NT2/D1 (cell line): Measurements from ENCODE around the gene USP31.

ENCODE experiments used
- DNase-seq: peaks from one replicate; pipeline ENCODE4 v3.0.0-alpha.2; 2011; ENCODE audit warnings: low read depth, low spot score
- H3K27me3 ChIP-seq: 2 replicates; pipeline ENCODE4 v1.6.0; 2011; ENCODE audit warnings: mild to moderate bottlenecking; ENCODE audit not compliant: insufficient read length, insufficient read depth
- H3K36me3 ChIP-seq: 2 replicates; pipeline ENCODE4 v1.6.1; 2011; ENCODE audit warnings: mild to moderate bottlenecking, low read length, mixed read lengths; ENCODE audit not compliant: insufficient read depth, insufficient read length
- H3K4me1 ChIP-seq: 2 replicates; pipeline ENCODE4 v1.5.1; 2011; ENCODE audit not compliant: insufficient read depth, insufficient read length
- H3K4me3 ChIP-seq: 2 replicates; pipeline ENCODE4 v1.5.1; 2011; ENCODE audit warnings: low read depth; ENCODE audit not compliant: insufficient read length
- H3K9ac ChIP-seq: 2 replicates; pipeline ENCODE4 v1.6.0; 2011; ENCODE audit warnings: low read depth; ENCODE audit not compliant: insufficient read length
- H3K9me3 ChIP-seq: 2 replicates; pipeline ENCODE4 v1.5.1; 2011; ENCODE audit warnings: mild to moderate bottlenecking, low read length; ENCODE audit not compliant: insufficient read depth
- SUZ12 ChIP-seq: IDR thresholded peaks from 2 replicates; pipeline ENCODE4 v1.6.1; 2011; ENCODE audit not compliant: insufficient read length, insufficient read depth; ENCODE audit errors: extremely low read depth
- YY1 ChIP-seq: IDR thresholded peaks from 2 replicates; pipeline ENCODE4 v1.6.1; 2011; ENCODE audit not compliant: insufficient read length, insufficient read depth
- ZNF274 ChIP-seq: IDR thresholded peaks from 2 replicates; pipeline ENCODE4 v1.6.1; 2011; ENCODE audit warnings: mild to moderate bottlenecking, low read depth, low read length

The USP31 gene

DNA sequence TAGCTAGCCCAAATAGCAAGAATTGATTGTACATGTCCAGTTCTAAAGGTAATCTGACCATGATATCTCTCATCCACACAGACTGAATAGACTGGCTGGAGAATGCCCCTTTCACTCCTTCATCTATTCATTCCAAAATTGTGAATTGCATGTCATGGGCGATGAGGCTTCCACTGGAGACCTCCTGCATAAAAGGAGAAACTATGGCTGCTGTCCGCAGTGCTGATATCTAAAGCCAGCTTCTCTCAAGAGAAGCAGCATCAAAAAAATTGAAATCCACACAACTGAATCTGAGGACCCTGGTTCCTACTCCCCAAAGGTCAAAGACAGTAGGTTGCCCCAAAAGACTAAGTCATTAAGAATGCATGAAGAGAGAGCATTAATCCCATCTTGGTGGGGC lies 25.4 kb upstream of the USP31 start:
- DNase-seq: no peak
- Histone ChIP-seq H3K4me3 (no peak overlapping the region), H3K36me3 (no peaks in the 10 kb centered on the region), H3K27me3 (no peaks in the 10 kb centered on the region), H3K9ac (no peak overlapping the region), H3K9me3 (no peaks in the 10 kb centered on the region), H3K4me1 (no peaks in the 10 kb centered on the region)
- TF ChIP-seq SUZ12: no peak
- TF ChIP-seq ZNF274: no peak
- no peak for TF ChIP-seq YY1

DNA sequence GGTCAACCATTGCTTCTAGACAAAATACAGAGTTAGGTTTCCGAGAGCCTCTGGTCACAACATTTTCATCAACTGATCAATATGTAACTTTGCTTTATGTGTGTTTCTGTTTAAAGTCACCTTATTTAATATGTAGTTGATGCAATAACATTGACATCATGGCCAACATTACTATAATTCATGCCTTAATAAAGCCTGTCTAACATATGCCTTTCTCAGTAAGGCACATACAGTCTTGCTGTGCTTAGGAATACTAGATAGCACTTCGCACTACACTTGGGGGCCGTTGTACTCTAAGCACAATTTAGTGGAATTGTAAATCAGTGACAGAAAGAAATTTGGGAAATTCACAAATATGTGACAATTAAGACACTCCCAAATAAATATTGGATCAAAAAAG lies 23.7 kb upstream of the USP31 start:
- H3K36me3 ChIP-seq: no peaks in the 10 kb centered on the region
- no peaks in the 10 kb centered on the region for H3K9me3 ChIP-seq
- no peak overlapping the region for H3K4me3 ChIP-seq
- DNase-seq: no peak
- no peaks in the 10 kb centered on the region for H3K27me3 ChIP-seq
- H3K4me1 ChIP-seq: no peaks in the 10 kb centered on the region
- no peak overlapping the region for H3K9ac ChIP-seq
- TF ChIP-seq SUZ12 (no peak), YY1 (no peak), ZNF274 (no peak)

DNA sequence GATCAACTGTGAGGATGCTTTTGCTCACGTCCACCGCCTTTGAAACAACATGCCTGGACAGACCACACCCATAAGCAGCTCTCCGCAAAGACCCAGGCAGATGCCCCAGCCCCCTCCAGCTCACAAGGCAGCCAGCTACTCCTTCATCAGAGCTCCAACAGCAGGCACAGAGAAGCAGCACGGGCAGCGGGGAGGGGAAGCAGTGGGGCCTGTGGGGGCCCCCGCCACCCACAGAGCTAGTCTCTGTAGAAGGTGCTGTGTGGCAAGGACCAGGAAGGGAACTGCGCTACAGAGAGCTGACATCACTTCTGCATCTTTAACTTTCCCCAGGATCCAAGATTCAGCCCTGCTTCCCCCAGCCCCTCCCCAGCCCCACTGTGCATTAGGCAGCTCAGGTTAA lies 23.3 kb upstream of the USP31 start:
- TF ChIP-seq ZNF274: no peak
- no peak for TF ChIP-seq YY1
- no peak for TF ChIP-seq SUZ12
- no peak overlapping the region for H3K4me3 ChIP-seq

DNA sequence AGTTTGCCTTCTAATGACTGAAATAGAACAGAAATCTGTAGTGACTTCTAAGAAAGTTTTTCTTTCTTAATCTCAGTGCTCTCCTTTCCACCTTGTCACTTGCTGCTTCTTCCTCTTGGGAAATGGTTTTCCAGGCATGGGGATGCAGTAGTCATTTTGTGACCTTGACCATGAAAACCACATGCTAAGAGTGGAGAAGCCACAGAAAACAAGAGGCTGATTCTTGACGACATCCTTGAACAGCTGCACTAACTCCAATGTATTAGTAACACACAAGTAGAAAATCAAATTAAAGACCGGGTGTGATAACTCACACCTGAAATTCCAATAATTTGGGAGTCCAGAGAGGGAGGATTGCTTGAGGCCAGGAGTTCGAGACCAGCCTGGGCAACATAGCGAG lies 15.5 kb upstream of the USP31 start:
- Histone ChIP-seq H3K27me3 (no peaks in the 10 kb centered on the region), H3K36me3 (no peaks in the 10 kb centered on the region)
- no peak for DNase-seq

More for the DNA sequence above, 23.3 kb upstream of the USP31 start:
- Histone ChIP-seq H3K36me3 (no peaks in the 10 kb centered on the region), H3K9ac (no peak overlapping the region), H3K9me3 (no peaks in the 10 kb centered on the region), H3K4me1 (no peaks in the 10 kb centered on the region), H3K27me3 (no peaks in the 10 kb centered on the region)
- no peak for DNase-seq

DNA sequence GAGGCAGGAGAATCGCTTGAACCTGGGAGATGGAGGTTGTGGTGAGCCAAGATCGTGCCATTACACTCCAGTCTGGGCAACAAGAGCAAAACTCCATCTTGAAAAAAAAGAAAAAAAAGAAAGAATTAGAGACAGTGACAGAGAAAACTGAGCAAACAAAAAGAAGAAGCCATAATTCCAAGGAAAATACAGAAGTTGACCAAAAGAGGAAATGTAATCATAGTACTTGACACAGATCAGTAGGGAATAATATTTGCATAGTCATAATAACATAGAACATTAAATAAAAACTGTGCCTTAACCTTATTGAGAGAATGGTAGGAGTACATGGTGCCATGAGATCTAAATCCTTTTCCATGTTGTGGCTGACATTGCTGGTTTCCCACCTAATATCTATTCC lies 14.7 kb upstream of the USP31 start:
- H3K9ac ChIP-seq: no peak overlapping the region
- peaks cover 18% of the 10 kb centered on the region; the same call in 1 of the 2 replicates for H3K9me3 ChIP-seq
- no peak for TF ChIP-seq ZNF274
- TF ChIP-seq YY1: no peak
- no peak for TF ChIP-seq SUZ12
- H3K27me3 ChIP-seq: no peaks in the 10 kb centered on the region
- no peak overlapping the region for H3K4me3 ChIP-seq
- H3K4me1 ChIP-seq: no peaks in the 10 kb centered on the region
- DNase-seq: no peak
- H3K36me3 ChIP-seq: no peaks in the 10 kb centered on the region

More for the DNA sequence above, 15.5 kb upstream of the USP31 start:
- Histone ChIP-seq H3K9ac (no peak overlapping the region), H3K9me3 (0 out of 2 replicates have a peak, but pooled peaks cover 10% of the 10 kb centered on the region), H3K4me3 (no peak overlapping the region), H3K4me1 (no peaks in the 10 kb centered on the region)
- no peak for TF ChIP-seq YY1
- TF ChIP-seq SUZ12: no peak
- TF ChIP-seq ZNF274: no peak

DNA sequence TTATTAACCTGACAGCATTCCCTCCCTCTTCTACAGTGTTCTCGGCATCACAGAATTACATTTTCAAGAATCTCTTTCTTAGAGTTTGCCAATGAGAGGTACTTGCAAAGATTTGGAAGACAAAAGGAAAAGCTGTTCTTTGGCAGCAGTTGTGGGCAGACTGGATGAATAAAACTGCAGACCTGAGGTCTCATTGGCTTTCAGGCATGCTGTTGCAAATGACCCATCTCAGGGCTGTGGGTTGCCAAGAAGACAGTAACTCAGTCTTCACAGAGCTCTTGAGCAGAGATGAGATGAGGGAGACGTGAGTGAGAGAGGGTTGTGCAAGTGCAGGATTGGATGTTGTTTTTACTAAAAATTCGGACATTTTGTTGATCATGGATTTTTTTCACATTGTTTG lies 11.3 kb upstream of the USP31 start:
- TF ChIP-seq SUZ12: no peak
- TF ChIP-seq ZNF274: no peak
- TF ChIP-seq YY1: no peak
- H3K27me3 ChIP-seq: no peaks in the 10 kb centered on the region
- peak; percentile 70 for DNase-seq

DNA sequence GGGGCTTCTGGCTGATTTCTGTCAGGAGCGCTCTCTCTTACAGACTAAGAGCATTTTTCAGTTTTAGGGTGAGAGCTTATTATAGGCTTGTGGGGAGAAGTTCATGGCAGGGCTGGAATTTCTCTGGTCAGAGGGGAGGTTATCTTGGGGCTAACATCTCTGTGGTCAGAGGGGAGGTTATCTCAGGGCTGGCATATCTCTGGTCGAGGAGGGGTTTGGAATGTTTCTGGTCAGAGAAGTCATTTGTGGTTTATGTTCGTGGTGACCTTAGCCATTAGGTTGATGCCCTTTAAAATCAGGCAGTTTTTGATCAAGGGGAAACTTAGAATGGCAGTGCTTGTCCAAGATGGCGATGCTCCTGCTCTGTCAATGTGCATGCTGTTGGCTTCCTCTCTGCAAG lies 10.8 kb upstream of the USP31 start:
- no peak for DNase-seq
- Histone ChIP-seq H3K27me3 (no peaks in the 10 kb centered on the region), H3K4me1 (no peaks in the 10 kb centered on the region), H3K9me3 (peaks cover 24% of the 10 kb centered on the region; the same call in 1 of the 2 replicates), H3K4me3 (no peak overlapping the region), H3K36me3 (no peaks in the 10 kb centered on the region), H3K9ac (no peak overlapping the region)
- TF ChIP-seq YY1 (no peak), SUZ12 (no peak)

More for the DNA sequence above, 11.3 kb upstream of the USP31 start:
- Histone ChIP-seq H3K4me1 (no peaks in the 10 kb centered on the region), H3K36me3 (no peaks in the 10 kb centered on the region), H3K4me3 (no peak overlapping the region), H3K9me3 (peaks cover 28% of the 10 kb centered on the region; the same call in 1 of the 2 replicates), H3K9ac (no peak overlapping the region)
